HEK293 (cell line): ENCODE measurements around the gene UBE2Q1.

Source experiments
- BCL11A ChIP-seq: fragments of 450-650 bp; formaldehyde crosslinking; IDR thresholded peaks from 2 replicates; pipeline ENCODE4 v1.5.1; 2016; ENCODE audit warnings: low read depth, missing biosample characterization, missing genetic modification characterization
- ZFP69B ChIP-seq: fragments of 450-650 bp; formaldehyde crosslinking; IDR thresholded peaks from 2 replicates; pipeline ENCODE4 v1.5.1; 2016; ENCODE audit warnings: missing biosample characterization, missing genetic modification characterization
- ZNF121 ChIP-seq: fragments of 450-650 bp; formaldehyde crosslinking; IDR thresholded peaks from 2 replicates; pipeline ENCODE4 v1.5.1; 2016; ENCODE audit warnings: missing biosample characterization, missing genetic modification characterization
- ZNF138 ChIP-seq: fragments of 450-650 bp; formaldehyde crosslinking; IDR thresholded peaks from 2 replicates; pipeline ENCODE4 v1.5.1; 2016; ENCODE audit warnings: missing biosample characterization, missing genetic modification characterization, borderline replicate concordance
- ZNF274 ChIP-seq, 2 experiments: fragments of 200-500 bp in 1 of 2; fragments of 450-650 bp in 1 of 2; sonication (Bioruptor generic) in 1 of 2; formaldehyde crosslinking in 1 of 2; IDR thresholded peaks; 2 replicates each; pipeline versions ENCODE4 v1.5.1 to v1.6.1; 2014 to 2016; ENCODE audit warnings: borderline replicate concordance in 1 of 2, inconsistent platforms in 1 of 2, low read length in 1 of 2, missing biosample characterization in 1 of 2, missing genetic modification characterization in 1 of 2
- ZNF335 ChIP-seq: fragments of 450-650 bp; formaldehyde crosslinking; conservative IDR thresholded peaks from 2 replicates; pipeline ENCODE4 v1.5.1; 2016; ENCODE audit warnings: missing biosample characterization, missing genetic modification characterization
- ZNF707 ChIP-seq: fragments of 450-650 bp; formaldehyde crosslinking; IDR thresholded peaks from 2 replicates; pipeline ENCODE4 v1.5.1; 2016; ENCODE audit warnings: missing biosample characterization, missing genetic modification characterization
- ZNF792 ChIP-seq: fragments of 450-650 bp; formaldehyde crosslinking; IDR thresholded peaks from 2 replicates; pipeline ENCODE4 v1.5.1; 2016; ENCODE audit warnings: missing biosample characterization, missing genetic modification characterization
- TF ChIP-seq, protein P1 (sequence below): fragments of 450-650 bp; formaldehyde crosslinking; IDR thresholded peaks from 2 replicates; pipeline ENCODE4 v1.5.1; 2016; ENCODE audit warnings: missing biosample characterization, missing genetic modification characterization
- TF ChIP-seq, protein P2 (sequence below): IDR thresholded peaks from 2 replicates; pipeline ENCODE4 v1.6.1; 2011; ENCODE audit warnings: mild to moderate bottlenecking, low read depth, low read length, borderline replicate concordance
- TF ChIP-seq, protein P3 (sequence below): fragments of 450-650 bp; formaldehyde crosslinking; IDR thresholded peaks from 2 replicates; pipeline ENCODE4 v1.5.1; 2016; ENCODE audit warnings: missing biosample characterization, missing genetic modification characterization
- TF ChIP-seq, protein P4 (sequence below): fragments of 450-650 bp; formaldehyde crosslinking; IDR thresholded peaks from 2 replicates; pipeline ENCODE4 v1.5.1; 2016; ENCODE audit warnings: missing biosample characterization, missing genetic modification characterization

DNA sequence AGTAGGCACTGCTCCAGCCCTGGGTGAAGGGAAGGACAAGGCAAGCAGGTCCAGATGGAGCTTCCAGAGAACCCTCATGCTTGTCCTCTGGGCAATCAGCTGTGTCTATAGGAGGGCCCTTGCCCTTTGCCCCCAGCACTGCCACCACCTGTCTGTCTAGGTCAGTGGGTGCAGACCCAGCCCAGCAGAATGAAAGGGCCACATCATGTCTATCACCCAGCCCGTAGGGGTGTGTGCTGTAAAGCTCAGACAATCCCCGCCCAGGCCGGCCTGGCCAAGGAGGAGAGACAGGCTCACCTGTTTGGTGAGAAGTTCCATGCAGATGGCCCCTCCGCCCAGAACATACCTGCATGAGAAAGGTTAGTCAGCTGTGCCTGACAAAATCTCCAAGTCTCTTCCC lies 7.0 kb downstream of the UBE2Q1 start:
- TF ChIP-seq ZNF707 (no peak), ZFP69B (tag by site-specific recombination) (no peak), ZNF335 (tag by site-specific recombination) (no peak), ZNF274 (IDR thresholded peaks at IDR 0.05; ENCODE audit: low read length) (no peak), ZNF274 (tag by site-specific recombination; IDR thresholded peaks at IDR 0.05; ENCODE audit: borderline replicate concordance) (no peak), ZNF121 (tag by site-specific recombination) (no peak), ZNF138 (tag by site-specific recombination) (no peak), ZNF792 (no peak), BCL11A (no peak)
- TF ChIP-seq, protein P1, sequence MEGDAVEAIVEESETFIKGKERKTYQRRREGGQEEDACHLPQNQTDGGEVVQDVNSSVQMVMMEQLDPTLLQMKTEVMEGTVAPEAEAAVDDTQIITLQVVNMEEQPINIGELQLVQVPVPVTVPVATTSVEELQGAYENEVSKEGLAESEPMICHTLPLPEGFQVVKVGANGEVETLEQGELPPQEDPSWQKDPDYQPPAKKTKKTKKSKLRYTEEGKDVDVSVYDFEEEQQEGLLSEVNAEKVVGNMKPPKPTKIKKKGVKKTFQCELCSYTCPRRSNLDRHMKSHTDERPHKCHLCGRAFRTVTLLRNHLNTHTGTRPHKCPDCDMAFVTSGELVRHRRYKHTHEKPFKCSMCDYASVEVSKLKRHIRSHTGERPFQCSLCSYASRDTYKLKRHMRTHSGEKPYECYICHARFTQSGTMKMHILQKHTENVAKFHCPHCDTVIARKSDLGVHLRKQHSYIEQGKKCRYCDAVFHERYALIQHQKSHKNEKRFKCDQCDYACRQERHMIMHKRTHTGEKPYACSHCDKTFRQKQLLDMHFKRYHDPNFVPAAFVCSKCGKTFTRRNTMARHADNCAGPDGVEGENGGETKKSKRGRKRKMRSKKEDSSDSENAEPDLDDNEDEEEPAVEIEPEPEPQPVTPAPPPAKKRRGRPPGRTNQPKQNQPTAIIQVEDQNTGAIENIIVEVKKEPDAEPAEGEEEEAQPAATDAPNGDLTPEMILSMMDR (tag by site-specific recombination) = no peak
- TF ChIP-seq, protein P2, sequence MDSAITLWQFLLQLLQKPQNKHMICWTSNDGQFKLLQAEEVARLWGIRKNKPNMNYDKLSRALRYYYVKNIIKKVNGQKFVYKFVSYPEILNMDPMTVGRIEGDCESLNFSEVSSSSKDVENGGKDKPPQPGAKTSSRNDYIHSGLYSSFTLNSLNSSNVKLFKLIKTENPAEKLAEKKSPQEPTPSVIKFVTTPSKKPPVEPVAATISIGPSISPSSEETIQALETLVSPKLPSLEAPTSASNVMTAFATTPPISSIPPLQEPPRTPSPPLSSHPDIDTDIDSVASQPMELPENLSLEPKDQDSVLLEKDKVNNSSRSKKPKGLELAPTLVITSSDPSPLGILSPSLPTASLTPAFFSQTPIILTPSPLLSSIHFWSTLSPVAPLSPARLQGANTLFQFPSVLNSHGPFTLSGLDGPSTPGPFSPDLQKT = no peak
- TF ChIP-seq, protein P3, sequence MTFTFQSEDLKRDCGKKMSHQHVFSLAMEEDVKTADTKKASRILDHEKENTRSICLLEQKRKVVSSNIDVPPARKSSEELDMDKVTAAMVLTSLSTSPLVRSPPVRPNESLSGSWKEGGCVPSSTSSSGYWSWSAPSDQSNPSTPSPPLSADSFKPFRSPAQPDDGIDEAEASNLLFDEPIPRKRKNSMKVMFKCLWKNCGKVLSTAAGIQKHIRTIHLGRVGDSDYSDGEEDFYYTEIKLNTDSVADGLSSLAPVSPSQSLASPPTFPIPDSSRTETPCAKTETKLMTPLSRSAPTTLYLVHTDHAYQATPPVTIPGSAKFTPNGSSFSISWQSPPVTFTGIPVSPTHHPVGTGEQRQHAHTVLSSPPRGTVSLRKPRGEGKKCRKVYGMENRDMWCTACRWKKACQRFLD (tag by site-specific recombination) = no peak
- TF ChIP-seq, protein P4, sequence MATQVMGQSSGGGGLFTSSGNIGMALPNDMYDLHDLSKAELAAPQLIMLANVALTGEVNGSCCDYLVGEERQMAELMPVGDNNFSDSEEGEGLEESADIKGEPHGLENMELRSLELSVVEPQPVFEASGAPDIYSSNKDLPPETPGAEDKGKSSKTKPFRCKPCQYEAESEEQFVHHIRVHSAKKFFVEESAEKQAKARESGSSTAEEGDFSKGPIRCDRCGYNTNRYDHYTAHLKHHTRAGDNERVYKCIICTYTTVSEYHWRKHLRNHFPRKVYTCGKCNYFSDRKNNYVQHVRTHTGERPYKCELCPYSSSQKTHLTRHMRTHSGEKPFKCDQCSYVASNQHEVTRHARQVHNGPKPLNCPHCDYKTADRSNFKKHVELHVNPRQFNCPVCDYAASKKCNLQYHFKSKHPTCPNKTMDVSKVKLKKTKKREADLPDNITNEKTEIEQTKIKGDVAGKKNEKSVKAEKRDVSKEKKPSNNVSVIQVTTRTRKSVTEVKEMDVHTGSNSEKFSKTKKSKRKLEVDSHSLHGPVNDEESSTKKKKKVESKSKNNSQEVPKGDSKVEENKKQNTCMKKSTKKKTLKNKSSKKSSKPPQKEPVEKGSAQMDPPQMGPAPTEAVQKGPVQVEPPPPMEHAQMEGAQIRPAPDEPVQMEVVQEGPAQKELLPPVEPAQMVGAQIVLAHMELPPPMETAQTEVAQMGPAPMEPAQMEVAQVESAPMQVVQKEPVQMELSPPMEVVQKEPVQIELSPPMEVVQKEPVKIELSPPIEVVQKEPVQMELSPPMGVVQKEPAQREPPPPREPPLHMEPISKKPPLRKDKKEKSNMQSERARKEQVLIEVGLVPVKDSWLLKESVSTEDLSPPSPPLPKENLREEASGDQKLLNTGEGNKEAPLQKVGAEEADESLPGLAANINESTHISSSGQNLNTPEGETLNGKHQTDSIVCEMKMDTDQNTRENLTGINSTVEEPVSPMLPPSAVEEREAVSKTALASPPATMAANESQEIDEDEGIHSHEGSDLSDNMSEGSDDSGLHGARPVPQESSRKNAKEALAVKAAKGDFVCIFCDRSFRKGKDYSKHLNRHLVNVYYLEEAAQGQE (tag by site-specific recombination) = no peak
